Naive B cell (primary cell): Measurements from ENCODE around the gene VPS13D. TPM values are rescaled to one million over a fixed set of nuclear protein-coding genes. Genes with fewer than 3 reads are reported as not detected.

Experiments
- ATAC-seq, 2 donors: fragments of 150-1000 bp; cut with Tn5 transposase; 2 replicates each; pipeline ENCODE4 v1.10.0; 2021; ENCODE audit warnings: low read depth in 2 of 2, mild to moderate bottlenecking in 2 of 2, moderate library complexity in 2 of 2
- DNase-seq: peaks from one replicate; pipeline ENCODE4 v3.0.0; 2022
- H3K27ac Mint-ChIP-seq, 6 donors: one replicate each; pipeline ENCODE4 v1.8.0; 2020 to 2022; ENCODE audit warnings: mild to moderate bottlenecking in 6 of 6, mixed read lengths in 6 of 6, moderate library complexity in 5 of 6, inconsistent platforms in 2 of 6
- H3K27me3 Mint-ChIP-seq, 3 donors: one replicate each; pipeline ENCODE4 v1.8.0; 2021 to 2022; ENCODE audit warnings: mixed read lengths in 3 of 3, mild to moderate bottlenecking in 1 of 3
- H3K36me3 Mint-ChIP-seq, 2 donors: one replicate each; pipeline ENCODE4 v1.8.0; 2020 to 2022; ENCODE audit warnings: mixed read lengths in 2 of 2, inconsistent platforms in 1 of 2, mild to moderate bottlenecking in 1 of 2
- H3K4me1 Mint-ChIP-seq, 3 donors: one replicate each; pipeline ENCODE4 v1.8.0; 2020 to 2022; ENCODE audit warnings: mixed read lengths in 3 of 3, inconsistent platforms in 1 of 3, mild to moderate bottlenecking in 1 of 3, moderate library complexity in 1 of 3
- H3K4me3 Mint-ChIP-seq, 8 donors: one replicate each; pipeline ENCODE4 v1.8.0; 2020 to 2022; ENCODE audit warnings: mild to moderate bottlenecking in 8 of 8, mixed read lengths in 8 of 8, moderate library complexity in 8 of 8, inconsistent platforms in 2 of 8
- H3K9me3 Mint-ChIP-seq, 7 donors: one replicate each; pipeline ENCODE4 v1.8.0; 2020 to 2022; ENCODE audit warnings: mixed read lengths in 7 of 7, mild to moderate bottlenecking in 5 of 7, inconsistent platforms in 2 of 7, moderate library complexity in 1 of 7
- polyA plus RNA-seq, 6 donors: library from polyadenylated mRNA; unstranded; fragments of 300-500 nt; fragmentation: Illumina TruSeq; gene quantifications; one replicate each; pipeline ENCODE4 v1.2.3, GENCODE V29; 2021; ENCODE audit warnings: low read depth in 6 of 6

Gene VPS13D
- polyA plus RNA-seq, 6 donors from 2014 or later, result 7.6 to 14.6 (median 11.8) TPM

DNA sequence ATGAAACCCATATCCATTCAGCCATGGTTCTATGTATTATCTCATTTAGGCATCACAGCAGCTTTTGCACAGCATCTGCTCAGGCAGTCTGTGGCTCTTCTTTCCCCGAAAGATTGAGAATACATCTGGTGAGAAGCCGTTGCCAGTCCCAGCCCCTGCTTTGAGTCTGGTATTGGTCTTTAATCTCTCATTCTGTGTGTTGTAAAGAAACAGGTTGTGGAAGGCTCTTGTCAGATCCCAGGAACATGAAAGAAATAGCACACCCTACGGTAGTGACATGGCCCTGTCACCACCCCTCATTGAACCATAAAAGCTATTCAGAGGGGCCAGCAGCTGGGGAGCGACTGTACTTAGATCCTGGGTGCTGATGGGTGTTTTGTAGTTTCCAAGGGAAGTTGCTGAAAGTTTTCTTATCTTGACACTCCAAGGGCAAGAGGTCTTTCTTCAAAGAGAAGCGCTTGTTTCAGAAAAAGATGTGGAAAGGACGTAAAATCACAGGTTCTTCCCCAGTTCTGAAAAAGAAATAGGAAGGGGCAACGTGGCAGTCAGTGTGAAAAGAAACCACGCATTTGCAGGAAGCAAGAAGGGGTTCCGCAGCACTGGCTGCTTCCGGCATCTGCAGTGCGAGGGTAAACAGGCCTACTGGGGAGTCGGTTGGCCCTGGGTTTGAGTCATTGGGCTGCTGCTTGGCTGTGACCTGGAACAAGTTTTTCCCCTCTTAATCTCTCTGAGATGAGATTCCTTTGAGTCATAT, 243.1 kb downstream of the VPS13D start:
- Mint-ChIP-seq H3K9me3 (peaks cover 0 to 1% (median 0%) of the 10 kb centered on the region in 7 donors), H3K27me3 (no peaks in the 10 kb centered on the region), H3K4me3 (peak overlapping the region; percentile 46 to 90 (median 80)), H3K36me3 (no peaks in the 10 kb centered on the region), H3K27ac (peak overlapping the region; percentile 96 to 98 (median 97)), H3K4me1 (peaks cover 52 to 76% (median 67%) of the 10 kb centered on the region in 3 donors)
- peak; percentile 83 to 84 for ATAC-seq
- DNase-seq, result peak; percentile 51

DNA sequence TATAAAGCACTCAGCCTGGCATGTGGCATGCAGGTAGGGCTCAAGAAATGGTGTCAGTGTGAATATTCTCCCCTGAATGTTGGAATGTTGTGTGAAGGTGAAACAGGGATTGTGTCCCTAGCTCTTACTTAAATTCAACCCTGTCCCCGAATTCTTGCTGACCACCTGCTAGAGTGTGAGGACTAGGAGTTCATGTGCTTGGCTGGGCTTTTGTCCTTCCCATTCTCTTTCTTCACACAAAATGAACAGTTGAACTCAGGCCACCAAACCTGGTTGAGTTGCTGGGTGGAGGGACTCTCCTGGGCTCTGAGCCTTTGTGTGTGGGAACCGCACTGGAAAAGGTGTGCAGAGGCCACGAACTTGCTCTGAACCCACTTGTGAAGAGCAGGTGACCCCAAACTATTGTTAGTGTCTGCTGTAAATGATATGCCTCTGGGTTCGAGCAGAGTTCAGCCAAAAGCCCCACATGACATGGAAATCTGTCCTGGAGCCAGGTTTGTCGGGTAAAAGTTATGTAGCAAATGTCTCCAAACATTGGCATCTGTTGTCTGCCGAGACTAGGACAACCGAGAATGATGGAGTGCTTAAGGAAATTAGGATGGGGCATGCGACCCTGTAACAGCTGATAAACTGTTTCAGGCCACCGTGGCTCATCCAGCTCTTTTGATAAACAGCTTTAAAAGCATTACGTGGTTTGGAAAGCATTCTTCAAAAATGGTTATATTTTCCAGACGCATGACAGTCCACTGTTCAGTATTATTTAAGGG, 243.9 kb downstream of the VPS13D start:
- DNase-seq (no peak), ATAC-seq (no peak)
- H3K27ac Mint-ChIP-seq, result peak overlapping the region; percentile 96 to 98 (median 97)
- peaks cover 0 to 1% (median 0%) of the 10 kb centered on the region in 7 donors for H3K9me3 Mint-ChIP-seq
- H3K4me3 Mint-ChIP-seq, result peak overlapping the region in 6 of 8 donors; percentile 70 to 85 (median 80)
- H3K36me3 Mint-ChIP-seq, result no peaks in the 10 kb centered on the region
- H3K4me1 Mint-ChIP-seq, result peaks cover 60 to 84% (median 75%) of the 10 kb centered on the region in 3 donors
- H3K27me3 Mint-ChIP-seq, result no peaks in the 10 kb centered on the region

DNA sequence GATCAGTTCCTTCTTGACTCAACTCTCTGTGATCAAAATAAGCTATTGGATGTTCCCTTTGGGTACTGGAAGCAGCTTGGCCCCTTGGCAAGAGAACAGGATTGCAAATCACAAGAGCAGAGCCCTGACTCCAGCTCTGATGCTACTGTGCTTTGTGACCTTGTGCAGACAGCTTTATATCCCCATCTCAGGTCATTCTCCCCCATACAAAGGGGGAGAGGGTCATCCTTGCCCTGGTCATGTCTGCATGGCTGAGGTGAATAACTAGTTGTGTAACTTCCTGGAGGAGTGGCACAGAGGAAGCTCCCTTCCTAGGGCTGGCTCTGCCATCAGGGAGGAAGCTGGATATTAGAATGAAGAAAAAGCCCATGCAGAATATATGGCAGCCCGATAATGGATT, 245.3 kb downstream of the VPS13D start:
- Mint-ChIP-seq H3K4me3 (peak overlapping the region in 4 of 8 donors; percentile 29 to 83 (median 54)), H3K9me3 (peaks cover 0 to 1% (median 0%) of the 10 kb centered on the region in 7 donors), H3K27me3 (no peaks in the 10 kb centered on the region), H3K36me3 (no peaks in the 10 kb centered on the region), H3K27ac (peak overlapping the region in 5 of 6 donors; percentile 12 to 96 (median 92)), H3K4me1 (peaks cover 70 to 96% (median 84%) of the 10 kb centered on the region in 3 donors)
- ATAC-seq (no peak), DNase-seq (no peak)

DNA sequence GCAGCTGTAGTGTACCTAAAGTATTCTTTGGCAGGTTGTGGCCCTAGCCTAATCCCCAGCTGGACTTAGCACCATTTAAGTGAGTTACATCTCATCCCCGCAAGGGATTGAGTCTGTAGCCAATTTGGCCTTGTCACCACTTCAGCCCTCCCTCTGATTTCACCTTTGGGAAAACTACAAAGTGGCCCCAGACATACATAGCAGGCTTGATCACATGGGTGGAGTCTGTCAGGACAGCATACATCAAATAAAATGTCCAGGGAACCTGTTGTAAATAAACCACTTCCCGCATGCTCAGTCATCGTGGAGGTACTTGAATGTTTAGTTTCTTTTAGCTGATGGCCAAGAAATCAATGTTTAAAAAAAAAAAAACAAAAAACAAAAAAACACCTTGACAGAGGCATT, 245.7 kb downstream of the VPS13D start:
- Mint-ChIP-seq H3K4me1 (peaks cover 75 to 98% (median 89%) of the 10 kb centered on the region in 3 donors), H3K27ac (peak overlapping the region; percentile 39 to 95 (median 86)), H3K27me3 (no peaks in the 10 kb centered on the region), H3K9me3 (peaks cover 0 to 1% (median 0%) of the 10 kb centered on the region in 7 donors), H3K36me3 (no peaks in the 10 kb centered on the region), H3K4me3 (peak overlapping the region in 5 of 8 donors; percentile 9 to 83 (median 50))
- no peak for ATAC-seq
- no peak for DNase-seq

DNA sequence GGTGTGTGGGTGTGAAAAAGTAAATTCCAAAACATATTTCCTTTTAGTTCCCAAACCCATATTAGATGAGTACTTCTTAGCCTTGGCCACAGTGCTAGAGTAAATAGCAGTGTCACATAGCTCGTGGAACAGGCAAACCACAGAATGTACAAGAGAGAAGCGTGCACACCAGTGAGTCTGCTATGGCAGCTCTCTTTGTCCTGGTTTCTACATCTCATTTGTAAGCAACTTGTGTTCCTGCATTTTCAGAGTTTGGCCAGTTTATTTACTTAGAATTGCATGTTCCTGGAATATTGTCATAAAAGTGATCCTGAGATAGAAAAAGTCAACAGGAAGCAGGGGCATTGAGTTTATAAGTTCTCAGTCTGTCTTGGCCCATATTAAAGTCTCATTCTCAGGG, 246.1 kb downstream of the VPS13D start:
- Mint-ChIP-seq H3K4me1 (peaks cover 77 to 100% (median 91%) of the 10 kb centered on the region in 3 donors), H3K4me3 (peak overlapping the region in 5 of 8 donors; percentile 29 to 83 (median 65)), H3K36me3 (no peaks in the 10 kb centered on the region), H3K9me3 (peaks cover 0 to 1% (median 0%) of the 10 kb centered on the region in 7 donors), H3K27ac (peak overlapping the region; percentile 47 to 98 (median 92)), H3K27me3 (no peaks in the 10 kb centered on the region)
- ATAC-seq, result no peak
- no peak for DNase-seq

DNA sequence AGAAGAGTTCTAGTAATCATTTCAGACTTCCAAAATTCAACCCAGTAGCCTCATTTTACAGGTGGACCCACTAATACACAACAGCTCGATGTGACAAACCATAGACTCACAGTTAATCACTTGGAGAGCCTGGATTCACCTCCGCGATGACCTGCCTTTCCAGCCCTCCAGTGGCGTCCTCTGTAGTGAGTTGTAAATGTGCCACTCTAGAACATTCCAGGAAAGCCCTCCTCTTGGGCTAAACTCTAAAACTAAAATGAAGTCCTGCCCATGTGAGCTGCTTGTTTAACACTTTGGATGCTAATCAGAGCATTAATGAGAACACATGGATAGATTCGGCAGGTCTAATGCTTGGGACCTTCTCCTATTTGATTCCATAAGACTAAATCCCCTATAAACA, 247.5 kb downstream of the VPS13D start:
- DNase-seq (no peak), ATAC-seq (no peak)
- peaks cover 76 to 100% (median 91%) of the 10 kb centered on the region in 3 donors for H3K4me1 Mint-ChIP-seq
- H3K9me3 Mint-ChIP-seq, result peaks cover 0 to under 1% (median 0%) of the 10 kb centered on the region in 7 donors
- H3K36me3 Mint-ChIP-seq, result no peaks in the 10 kb centered on the region
- H3K27me3 Mint-ChIP-seq, result no peaks in the 10 kb centered on the region
- peak overlapping the region; percentile 78 to 98 (median 92) for H3K27ac Mint-ChIP-seq
- peak overlapping the region in 6 of 8 donors; percentile 50 to 82 (median 70) for H3K4me3 Mint-ChIP-seq

DNA sequence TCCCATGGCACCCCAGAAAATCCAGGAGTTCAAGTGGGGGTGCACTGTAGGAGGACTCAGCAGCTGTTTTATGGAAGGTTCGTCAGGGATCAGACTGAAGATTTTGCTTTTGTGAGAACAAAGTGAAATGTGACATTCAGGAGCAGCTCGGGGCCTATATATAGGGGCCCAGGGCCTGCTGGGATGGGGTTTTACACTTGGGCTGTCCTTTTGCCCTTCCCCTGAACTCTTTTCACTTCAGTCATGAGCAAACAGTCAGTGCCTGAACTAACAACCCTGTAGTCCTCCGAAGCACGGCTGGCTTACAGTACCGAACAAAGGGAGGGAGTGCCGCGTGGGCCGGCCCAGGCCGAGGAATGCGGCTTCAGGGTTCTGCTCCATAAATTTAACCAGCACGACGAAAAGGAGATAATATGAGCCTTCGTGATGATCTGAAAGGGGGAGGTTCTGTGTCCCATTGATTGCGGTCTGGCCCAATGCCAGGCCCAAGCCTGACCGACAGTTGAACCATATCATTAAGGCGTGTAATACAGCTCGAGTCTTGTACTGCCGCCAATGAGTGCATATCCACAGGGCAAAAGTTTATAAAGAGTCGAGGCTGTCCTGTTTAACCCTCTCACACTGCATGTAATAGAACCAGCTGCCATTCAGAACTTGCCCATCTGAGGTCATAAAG, 248.2 kb downstream of the VPS13D start:
- H3K27ac Mint-ChIP-seq, result peak overlapping the region; percentile 78 to 95 (median 92)
- H3K4me1 Mint-ChIP-seq, result peaks cover 69 to 92% (median 84%) of the 10 kb centered on the region in 3 donors
- H3K4me3 Mint-ChIP-seq, result peak overlapping the region; percentile 53 to 88 (median 66)
- peak; percentile 4 to 18 for ATAC-seq
- no peaks in the 10 kb centered on the region for H3K27me3 Mint-ChIP-seq
- no peaks in the 10 kb centered on the region for H3K36me3 Mint-ChIP-seq
- no peaks in the 10 kb centered on the region for H3K9me3 Mint-ChIP-seq
- no peak for DNase-seq

DNA sequence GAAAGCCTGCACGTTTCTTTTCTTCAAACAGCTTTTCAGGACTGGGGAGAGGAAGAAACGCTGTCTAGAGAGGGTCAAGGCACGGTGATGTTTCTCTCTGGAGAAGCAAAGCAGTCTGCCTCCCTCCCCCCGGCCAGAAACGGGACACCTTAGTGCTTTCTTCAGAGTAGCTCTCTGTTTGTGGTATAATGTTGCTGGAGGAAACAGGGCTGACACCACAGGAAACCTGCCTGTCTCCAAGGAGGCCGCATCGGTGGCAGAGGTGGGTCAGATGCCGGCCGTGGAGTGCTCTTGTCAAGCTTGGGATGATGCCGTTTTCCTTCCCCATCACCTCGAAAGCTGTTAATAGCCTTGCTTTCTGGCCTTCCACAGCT, 248.8 kb downstream of the VPS13D start:
- H3K9me3 Mint-ChIP-seq, result no peaks in the 10 kb centered on the region
- DNase-seq, result peak; percentile 28
- peak; percentile 57 to 58 for ATAC-seq

DNA sequence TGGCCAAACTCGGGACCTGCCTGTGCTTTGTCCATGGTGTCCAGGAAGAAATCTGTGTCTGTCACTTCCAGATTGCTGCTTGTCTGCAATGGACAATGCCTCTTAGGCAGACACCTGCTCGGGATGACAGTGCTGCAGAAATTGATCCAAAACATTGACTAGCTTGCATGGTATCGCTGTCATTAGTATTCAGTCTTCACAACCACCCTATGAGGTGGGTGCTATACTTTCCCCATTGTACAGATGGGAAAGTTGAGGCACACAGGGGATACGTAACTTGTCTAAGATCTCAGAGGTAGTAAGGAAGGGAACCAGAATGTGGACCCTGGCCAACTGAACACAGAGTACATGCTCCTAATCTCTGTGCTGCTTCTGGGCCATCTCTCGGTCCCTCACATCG, 249.5 kb downstream of the VPS13D start:
- H3K27me3 Mint-ChIP-seq, result no peaks in the 10 kb centered on the region
- H3K36me3 Mint-ChIP-seq, result peaks cover 0 to 3% of the 10 kb centered on the region in 2 donors
- no peaks in the 10 kb centered on the region for H3K9me3 Mint-ChIP-seq
- peak overlapping the region in 5 of 6 donors; percentile 78 to 95 (median 92) for H3K27ac Mint-ChIP-seq
- ATAC-seq, result no peak
- H3K4me3 Mint-ChIP-seq, result peak overlapping the region in 4 of 8 donors; percentile 53 to 88 (median 78)
- peaks cover 64 to 80% (median 74%) of the 10 kb centered on the region in 3 donors for H3K4me1 Mint-ChIP-seq
- no peak for DNase-seq

More for the DNA sequence above, 248.8 kb downstream of the VPS13D start:
- peak overlapping the region; percentile 53 to 88 (median 66) for H3K4me3 Mint-ChIP-seq
- H3K4me1 Mint-ChIP-seq, result peaks cover 64 to 87% (median 79%) of the 10 kb centered on the region in 3 donors
- peak overlapping the region; percentile 78 to 95 (median 92) for H3K27ac Mint-ChIP-seq
- no peaks in the 10 kb centered on the region for H3K36me3 Mint-ChIP-seq
- no peaks in the 10 kb centered on the region for H3K27me3 Mint-ChIP-seq

DNA sequence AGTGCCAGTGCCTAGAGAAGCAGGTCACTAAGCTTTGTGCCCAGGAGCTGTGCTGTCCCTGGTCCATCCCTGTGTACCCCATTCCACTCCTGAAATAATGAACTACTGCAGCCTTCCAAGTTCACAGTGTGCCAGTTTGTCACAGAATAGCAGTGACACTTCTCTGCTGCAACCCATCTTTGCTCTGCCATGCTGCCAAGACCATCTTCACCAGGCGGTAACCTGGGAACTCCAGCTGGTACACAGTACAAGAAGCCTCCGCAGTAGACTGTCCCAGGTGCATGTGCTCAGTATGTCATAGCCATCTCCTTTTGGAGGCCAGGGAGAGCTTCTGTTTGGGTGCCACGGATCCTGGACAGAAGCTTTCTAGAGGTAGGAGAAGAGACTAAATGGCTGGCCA, 250.2 kb downstream of the VPS13D start:
- peak overlapping the region; percentile 19 to 93 (median 67) for H3K27ac Mint-ChIP-seq
- peak overlapping the region in 3 of 8 donors; percentile 25 to 78 (median 34) for H3K4me3 Mint-ChIP-seq
- ATAC-seq, result no peak
- no peaks in the 10 kb centered on the region for H3K9me3 Mint-ChIP-seq
- peaks cover 0 to 3% of the 10 kb centered on the region in 2 donors for H3K36me3 Mint-ChIP-seq
- no peak for DNase-seq
- H3K27me3 Mint-ChIP-seq, result no peaks in the 10 kb centered on the region
- peaks cover 64 to 72% (median 69%) of the 10 kb centered on the region in 3 donors for H3K4me1 Mint-ChIP-seq

DNA sequence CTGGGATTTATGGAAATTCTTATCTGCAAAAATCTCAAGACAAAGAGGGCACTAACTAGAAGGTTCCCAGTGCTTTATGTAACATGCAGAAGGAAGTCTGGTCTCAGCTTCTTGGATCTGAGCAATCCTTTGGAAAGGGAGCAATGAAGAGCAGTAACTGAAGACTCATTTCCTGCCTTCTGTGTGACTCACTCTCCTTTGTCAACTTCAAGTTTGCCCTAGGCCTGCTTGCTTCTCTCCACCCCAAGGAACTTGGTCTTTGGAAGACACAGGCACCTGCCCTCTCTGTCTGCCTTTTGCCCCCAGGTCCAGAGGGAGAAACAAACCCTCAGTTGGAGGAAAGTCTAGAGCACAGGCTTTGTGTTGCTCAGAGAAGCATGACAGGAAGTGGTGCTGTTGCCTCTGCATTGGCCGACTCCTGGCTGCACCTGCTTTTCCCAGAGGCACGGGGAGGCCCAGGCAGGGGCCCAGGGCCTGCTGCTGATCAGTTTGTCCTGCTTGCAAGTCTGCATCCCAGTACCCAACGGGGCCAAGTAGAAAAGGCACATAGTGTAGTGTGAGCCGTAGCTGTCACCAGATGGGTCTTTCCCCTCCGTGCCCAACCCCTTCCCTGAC, 251.0 kb downstream of the VPS13D start:
- peaks cover 2 to 4% of the 10 kb centered on the region in 2 donors for H3K36me3 Mint-ChIP-seq

DNA sequence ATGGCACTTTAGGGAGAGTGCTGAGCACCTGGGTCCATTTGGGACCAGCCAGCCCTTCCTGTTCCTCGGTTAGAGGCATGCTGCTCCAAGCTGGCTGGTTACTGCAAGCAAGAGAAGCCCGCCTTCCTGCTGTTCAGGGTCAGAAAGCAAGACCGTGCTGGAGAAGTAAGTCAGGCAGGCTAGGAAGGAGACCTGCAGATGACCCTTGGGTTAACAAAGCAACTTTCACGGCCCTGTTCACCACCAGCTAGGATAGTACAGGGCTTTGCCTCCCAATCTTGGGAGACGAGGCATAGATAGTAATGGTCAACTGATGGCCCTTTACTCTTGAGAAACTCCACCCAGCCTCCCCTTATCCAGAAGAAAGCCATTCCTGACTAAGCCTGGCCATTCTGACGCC, 252.1 kb downstream of the VPS13D start:
- DNase-seq, result no peak
- Mint-ChIP-seq H3K27me3 (no peaks in the 10 kb centered on the region), H3K36me3 (peaks cover 7% of the 10 kb centered on the region in 2 donors), H3K4me1 (peaks cover 57 to 69% (median 59%) of the 10 kb centered on the region in 3 donors), H3K4me3 (peak overlapping the region in 2 of 8 donors; percentile 30 to 50), H3K9me3 (no peaks in the 10 kb centered on the region), H3K27ac (peak overlapping the region in 1 of 6 donors; percentile 7)
- no peak for ATAC-seq

More for the DNA sequence above, 251.0 kb downstream of the VPS13D start:
- Mint-ChIP-seq H3K27me3 (no peaks in the 10 kb centered on the region), H3K4me1 (peaks cover 60 to 70% (median 62%) of the 10 kb centered on the region in 3 donors), H3K4me3 (peak overlapping the region in 6 of 8 donors; percentile 29 to 71 (median 59)), H3K9me3 (no peaks in the 10 kb centered on the region), H3K27ac (peak overlapping the region; percentile 50 to 92 (median 68))
- ATAC-seq, result peak; percentile 32 to 36
- no peak for DNase-seq
